Esophagus muscularis mucosa (tissue), 4 donors: ENCODE data around the gene RIN3. TPM values are rescaled to one million over a fixed set of nuclear protein-coding genes. Genes with fewer than 3 reads are reported as not detected.

ENCODE experiments used
- DNase-seq: peaks from one replicate; pipeline ENCODE4 v3.0.0-alpha.2; 2017; ENCODE audit errors: extremely low spot score
- H3K27ac ChIP-seq, 4 donors: fragments of 200-600 bp; sonication (generic); replicated peaks in 1 of 4; 1 replicate in 3 of 4; 2 replicates in 1 of 4; pipeline ENCODE4 v1.5.1; 2016 to 2019; ENCODE audit warnings: mild to moderate bottlenecking in 1 of 4
- H3K27me3 ChIP-seq, 4 donors: fragments of 200-600 bp; sonication (generic); one replicate each; pipeline versions ENCODE4 v1.5.1 to v1.6.0; 2016 to 2019
- H3K36me3 ChIP-seq, 4 donors: fragments of 200-600 bp; sonication (generic); one replicate each; pipeline ENCODE4 v1.5.1; 2016 to 2019
- H3K4me1 ChIP-seq, 4 donors: fragments of 200-600 bp; sonication (generic); one replicate each; pipeline ENCODE4 v1.5.1; 2016 to 2019
- H3K4me3 ChIP-seq, 4 donors: fragments of 200-600 bp; sonication (generic); 1 replicate in 2 of 4; 2 replicates in 2 of 4; pipeline ENCODE4 v1.5.1; 2016 to 2019; ENCODE audit warnings: mild to moderate bottlenecking in 4 of 4, moderate library complexity in 1 of 4
- H3K9me3 ChIP-seq, 4 donors: fragments of 200-600 bp; sonication (generic); 1 replicate in 3 of 4; 2 replicates in 1 of 4; pipeline ENCODE4 v1.5.1; 2016 to 2019
- CTCF ChIP-seq, 3 experiments: fragments of 200-600 bp in 2 of 3; fragments of 450-650 bp in 1 of 3; sonication (generic) in 2 of 3; IDR thresholded peaks; one replicate each; pipeline ENCODE4 v1.5.1; 2017 to 2019; ENCODE audit warnings: antibody characterized with exemption in 3 of 3, mild to moderate bottlenecking in 2 of 3, moderate library complexity in 1 of 3
- EP300 ChIP-seq: sonication (generic); formaldehyde crosslinking; IDR thresholded peaks from one replicate; pipeline ENCODE4 v1.6.1; 2017; ENCODE audit warnings: antibody characterized with exemption
- POLR2A ChIP-seq: fragments of 450-650 bp; IDR thresholded peaks from one replicate; pipeline ENCODE4 v1.6.1; 2017; ENCODE audit warnings: antibody characterized with exemption, moderate library complexity, mild to moderate bottlenecking, low read depth
- POLR2AphosphoS5 ChIP-seq, 2 donors: sonication (generic); formaldehyde crosslinking; IDR thresholded peaks; one replicate each; pipeline ENCODE4 v1.6.1; 2017; ENCODE audit warnings: antibody characterized with exemption in 2 of 2
- WGBS: methylation state at CpG from one replicate; pipeline ENCODE4 v1.1.5; 2018; 5-methylcytosine and 5-hydroxymethylcytosine counted together
- intact Hi-C: fragments of 100-400 bp; cut with DNase I; formaldehyde crosslinking; loops from one replicate; pipeline ENCODE4 v1.15.1; 2023
- total RNA-seq, 4 donors: library from RNA; depleted of rRNA; stranded (reverse); fragments of >200 nt; gene quantifications; one replicate each; pipeline versions ENCODE4 v1.1.0 to v1.2.1, GENCODE V29; 2016

RIN3 gene
- total RNA-seq, 4 donors from 2014 or later: 10.6 to 20.0 (median 13.1) TPM

DNA sequence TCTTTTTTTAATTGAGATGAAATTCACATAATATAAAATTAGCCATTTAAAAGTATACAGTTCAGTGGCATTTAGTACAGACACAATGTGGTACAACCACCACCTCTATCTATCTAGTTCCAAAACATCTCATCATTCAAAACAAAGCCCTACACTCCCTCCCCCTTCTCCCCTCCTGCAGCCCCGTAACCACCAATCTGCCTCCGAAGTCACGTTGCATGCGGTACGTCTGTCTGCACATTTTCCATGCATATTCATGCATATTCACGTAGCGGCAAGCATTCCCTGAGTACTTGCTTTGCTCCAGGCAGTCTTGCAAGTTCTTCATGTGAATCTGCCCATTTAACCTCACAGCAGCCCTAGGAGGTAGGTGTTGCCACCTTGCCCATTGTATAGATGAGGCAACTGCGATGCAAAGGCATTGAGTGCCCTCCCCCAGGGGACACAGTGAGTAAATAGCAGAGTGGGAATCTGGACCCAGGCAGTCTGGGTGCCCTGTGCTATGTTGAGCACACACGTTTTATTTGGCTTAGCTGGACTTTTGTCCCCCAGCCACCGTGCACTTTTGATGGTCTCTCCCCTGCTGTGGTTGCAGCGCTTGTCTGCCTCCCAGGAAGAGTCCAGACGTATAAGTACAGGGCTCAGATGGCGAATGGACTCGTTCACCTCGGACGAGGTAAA lies 43.4 kb downstream of the RIN3 start:
- intact Hi-C loops: no loop called here
- no peak overlapping the region for H3K27ac ChIP-seq
- H3K4me3 ChIP-seq: no peak overlapping the region
- no peaks in the 10 kb centered on the region for H3K27me3 ChIP-seq
- peaks cover 9 to 34% (median 24%) of the 10 kb centered on the region in 4 donors for H3K4me1 ChIP-seq
- 90% methylated on average over 16 of the region's 16 CpGs for WGBS
- peaks cover 0 to 47% (median 38%) of the 10 kb centered on the region in 4 donors for H3K36me3 ChIP-seq
- TF ChIP-seq EP300 (no peak), CTCF (IDR thresholded peaks at IDR 0.05) (no peak), POLR2AphosphoS5 (IDR thresholded peaks at IDR 0.05) (no peak), POLR2A (no peak)
- no peaks in the 10 kb centered on the region for H3K9me3 ChIP-seq
- DNase-seq: no peak

DNA sequence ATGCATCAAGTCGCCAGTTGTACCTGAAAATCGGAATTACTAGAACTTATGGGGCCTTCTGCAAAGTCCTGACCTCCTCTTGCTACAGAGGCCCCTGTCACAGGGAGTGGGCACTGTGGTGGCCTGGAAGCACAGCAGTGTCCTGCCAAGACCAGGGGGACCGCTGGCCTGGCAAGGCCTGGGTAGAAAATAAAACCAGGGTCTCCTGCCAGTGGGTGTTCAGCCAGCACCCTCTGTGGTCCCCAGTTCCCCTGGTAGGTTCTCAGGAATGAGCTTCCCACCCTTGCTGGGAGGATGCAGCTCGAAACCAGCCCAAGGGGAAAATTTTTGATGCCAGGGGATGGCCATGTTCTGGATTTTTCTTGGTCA lies 43.9 kb downstream of the RIN3 start:
- no peaks in the 10 kb centered on the region for H3K9me3 ChIP-seq
- 100% methylated on average over 4 of the region's 4 CpGs for WGBS
- DNase-seq: no peak
- H3K27me3 ChIP-seq: no peaks in the 10 kb centered on the region
- intact Hi-C loops: no loop called here
- H3K27ac ChIP-seq: no peak overlapping the region
- H3K4me3 ChIP-seq: no peak overlapping the region
- H3K36me3 ChIP-seq: peaks cover 0 to 47% (median 38%) of the 10 kb centered on the region in 4 donors
- peaks cover 9 to 29% (median 21%) of the 10 kb centered on the region in 4 donors for H3K4me1 ChIP-seq
- TF ChIP-seq POLR2A: no peak
- TF ChIP-seq EP300: no peak
- no peak for TF ChIP-seq POLR2AphosphoS5 (IDR thresholded peaks at IDR 0.05)
- TF ChIP-seq CTCF (IDR thresholded peaks at IDR 0.05): no peak

DNA sequence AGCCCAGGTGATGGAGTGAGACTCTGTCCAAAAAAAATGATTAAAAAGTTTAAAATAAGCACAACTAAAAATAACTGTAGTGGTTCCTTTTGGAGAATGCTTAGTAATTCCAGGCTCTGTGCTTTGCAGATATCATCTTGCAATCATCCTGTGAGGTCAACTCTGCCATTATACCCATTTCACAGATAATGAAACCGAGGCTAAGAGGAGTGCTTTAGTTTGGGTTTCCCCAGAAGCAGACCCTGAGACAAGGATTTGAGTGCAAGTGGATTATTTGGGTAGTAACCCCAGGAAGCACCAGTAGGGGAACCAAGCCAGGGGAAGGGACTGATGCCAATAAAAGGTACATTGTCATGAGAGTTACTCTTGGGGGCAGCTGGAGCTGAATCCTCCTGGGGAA lies 44.7 kb downstream of the RIN3 start:
- H3K9me3 ChIP-seq: no peaks in the 10 kb centered on the region
- H3K4me3 ChIP-seq: no peak overlapping the region
- H3K27me3 ChIP-seq: no peaks in the 10 kb centered on the region
- 80% methylated on average over 1 of the region's 1 CpG for WGBS
- DNase-seq: no peak
- no peak for TF ChIP-seq POLR2AphosphoS5 (IDR thresholded peaks at IDR 0.05)
- no peak for TF ChIP-seq POLR2A
- no peak for TF ChIP-seq CTCF (IDR thresholded peaks at IDR 0.05)
- no peak for TF ChIP-seq EP300
- peaks cover 7 to 22% (median 16%) of the 10 kb centered on the region in 4 donors for H3K4me1 ChIP-seq
- intact Hi-C loops: no loop called here
- no peak overlapping the region for H3K27ac ChIP-seq
- peaks cover 0 to 47% (median 38%) of the 10 kb centered on the region in 4 donors for H3K36me3 ChIP-seq

DNA sequence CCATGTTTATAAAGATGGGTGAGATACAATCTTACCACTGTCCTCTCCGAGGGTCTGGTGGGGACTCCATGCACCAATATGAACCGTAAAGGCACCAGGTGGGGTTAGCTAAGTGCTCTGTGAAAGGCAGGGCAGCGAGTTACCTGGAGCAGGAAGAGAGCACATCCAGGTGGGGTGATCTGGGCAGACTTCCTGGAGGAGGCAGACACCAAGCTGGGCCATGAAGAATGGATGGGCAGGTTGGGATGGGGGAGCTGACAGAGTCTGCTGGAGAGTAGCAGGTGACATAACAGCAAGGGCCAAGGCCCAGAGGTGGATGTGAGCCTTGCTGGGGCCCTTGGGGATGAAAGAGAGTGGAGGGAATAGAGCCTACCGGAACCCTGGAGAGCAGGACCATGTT lies 45.9 kb downstream of the RIN3 start:
- 93% methylated on average over 4 of the region's 4 CpGs for WGBS
- no peak for DNase-seq
- Histone ChIP-seq H3K4me1 (peaks cover 5 to 14% (median 11%) of the 10 kb centered on the region in 4 donors), H3K4me3 (no peak overlapping the region), H3K36me3 (peaks cover 0 to 47% (median 38%) of the 10 kb centered on the region in 4 donors), H3K27ac (no peak overlapping the region), H3K27me3 (no peaks in the 10 kb centered on the region), H3K9me3 (no peaks in the 10 kb centered on the region)
- no peak for TF ChIP-seq EP300
- no peak for TF ChIP-seq CTCF (IDR thresholded peaks at IDR 0.05)
- TF ChIP-seq POLR2AphosphoS5 (IDR thresholded peaks at IDR 0.05): no peak
- intact Hi-C loops: no loop called here
